GM12874 (cell line): Measurements from ENCODE around the gene CGNL1.

Experiments
- CTCF ChIP-seq: IDR thresholded peaks from 2 replicates; pipeline ENCODE4 v1.5.1; 2011; ENCODE audit warnings: low read depth, mild to moderate bottlenecking, control low read depth, low read length, moderate library complexity; ENCODE audit not compliant: insufficient read depth

Gene CGNL1

GRCh38 chr15:57343048-57343447 lies 33.3 kb upstream of the CGNL1 start:
- TF ChIP-seq CTCF, result no peak

DNA sequence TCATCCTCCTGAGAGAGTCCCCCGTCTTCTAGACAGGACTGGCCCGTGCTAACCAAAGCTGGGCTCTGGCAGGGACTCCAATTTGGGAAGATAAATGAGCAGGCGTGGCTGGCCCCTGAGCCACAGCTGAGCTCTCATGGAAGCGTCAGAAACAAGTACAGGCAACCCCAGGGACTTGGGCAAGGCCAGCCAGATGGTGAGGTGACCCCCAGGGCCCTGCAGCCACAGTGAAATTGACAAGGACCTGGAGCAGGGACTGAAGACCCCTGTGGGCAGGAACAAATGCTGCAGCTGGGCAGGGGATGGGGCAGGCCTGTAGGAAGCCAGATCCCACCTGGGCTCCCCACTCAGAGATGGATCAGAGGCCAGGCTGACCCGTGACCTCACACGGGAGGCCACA lies 32.8 kb upstream of the CGNL1 start:
- no peak for TF ChIP-seq CTCF

DNA sequence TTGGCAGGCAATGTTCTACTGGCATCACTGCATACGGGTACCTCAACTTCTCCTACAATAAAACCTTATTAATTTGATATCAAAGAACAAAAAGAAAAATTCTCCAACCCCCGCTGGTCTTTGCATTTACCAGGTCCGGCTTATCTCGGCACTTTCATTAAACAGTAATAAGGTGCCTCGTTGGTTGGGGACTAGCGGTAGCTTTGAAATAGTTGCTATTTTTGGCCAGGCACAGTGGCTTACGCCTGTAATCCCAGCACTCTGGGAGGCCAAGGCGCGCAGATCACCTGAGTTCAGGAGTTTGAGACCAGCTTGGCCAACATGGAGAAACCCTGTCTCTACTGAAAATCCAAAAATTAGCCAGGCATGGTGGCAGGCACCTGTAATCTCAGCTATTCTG lies 32.0 kb upstream of the CGNL1 start:
- TF ChIP-seq CTCF, result no peak

- no peak for TF ChIP-seq CTCF
These were observed 30.7 kb upstream of the CGNL1 start for GRCh38 chr15:57345584-57345983.

- no peak for TF ChIP-seq CTCF
These were observed 28.2 kb upstream of the CGNL1 start for GRCh38 chr15:57348081-57348480.

DNA sequence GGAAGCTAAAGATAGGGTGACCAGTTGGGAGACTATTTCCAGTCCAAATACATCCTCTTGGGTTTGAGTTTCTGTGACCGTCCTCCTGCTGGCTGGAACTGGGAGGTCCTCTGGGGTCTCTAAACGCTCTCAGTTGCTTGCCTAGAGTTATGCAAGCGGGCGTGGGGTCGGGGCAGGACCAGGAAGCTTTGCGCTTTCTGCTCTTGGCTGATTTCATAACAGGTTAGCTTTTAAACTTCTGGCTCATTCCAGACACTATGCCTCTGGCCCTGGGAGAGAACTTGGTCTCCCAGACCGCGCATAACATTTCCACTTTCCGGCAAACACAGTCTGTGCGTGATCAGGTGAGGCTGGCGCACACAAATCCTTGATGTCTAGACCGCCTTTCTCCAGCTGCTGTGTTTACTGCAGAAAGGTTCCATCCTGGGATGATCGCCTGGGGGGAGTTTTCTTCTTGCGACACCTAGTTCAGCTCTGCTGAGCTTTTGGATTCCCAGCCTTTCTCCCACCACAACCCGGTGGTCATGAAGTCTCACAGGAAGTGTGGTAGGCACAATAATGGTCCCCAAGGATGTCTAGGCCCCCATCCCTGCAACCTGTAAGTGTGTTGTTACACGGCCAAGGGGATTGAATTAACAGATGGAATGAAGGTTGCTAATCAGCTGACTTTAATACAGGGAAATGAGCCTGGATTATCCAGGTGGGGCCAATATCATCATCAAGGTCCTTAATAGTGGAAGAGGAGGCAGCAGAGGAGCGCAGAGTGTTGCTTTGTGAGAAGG lies 23.6 kb upstream of the CGNL1 start:
- TF ChIP-seq CTCF, result no peak

- TF ChIP-seq CTCF, result no peak
These were observed 22.9 kb upstream of the CGNL1 start for GRCh38 chr15:57353317-57353804.
